Measurements from ENCODE around the gene LOXL3.
"Not testable (repeated sequence)": the region's sequence is repeated elsewhere in the genome, so short reads cannot be mapped to it uniquely, and the experiment has no call there.

The LOXL3 gene

GRCh38 chr2:74573747-74574562 is 20.2 kb upstream of the LOXL3 start:
- no peak for DNase-seq (ENCODE audit: low read depth in 1 of 2, low spot score in 1 of 2)

- DNase-seq (ENCODE audit: low read depth in 1 of 2, low spot score in 1 of 2) = no peak
These were observed 18.6 kb upstream of the LOXL3 start for GRCh38 chr2:74572178-74572925.

GRCh38 chr2:74571058-74571457 is 17.3 kb upstream of the LOXL3 start:
- DNase-seq (ENCODE audit: low read depth in 1 of 2, low spot score in 1 of 2) = no peak

GRCh38 chr2:74569686-74570085 is 15.9 kb upstream of the LOXL3 start:
- DNase-seq (ENCODE audit: low read depth in 1 of 2, low spot score in 1 of 2) = no peak

- DNase-seq (ENCODE audit: low read depth in 1 of 2, low spot score in 1 of 2) = no peak
These were observed 14.1 kb upstream of the LOXL3 start for GRCh38 chr2:74567881-74568280.

- no peak for DNase-seq (ENCODE audit: low read depth in 1 of 2, low spot score in 1 of 2)
These were observed 13.0 kb upstream of the LOXL3 start for GRCh38 chr2:74566754-74567085.

- no peak for DNase-seq (ENCODE audit: low read depth in 1 of 2, low spot score in 1 of 2)
These were observed 12.5 kb upstream of the LOXL3 start for GRCh38 chr2:74566076-74566753.

GRCh38 chr2:74564222-74564621 is 10.5 kb upstream of the LOXL3 start:
- no peak for DNase-seq (ENCODE audit: low read depth in 1 of 2, low spot score in 1 of 2)

- DNase-seq (ENCODE audit: low read depth in 1 of 2, low spot score in 1 of 2) = no peak
These were observed 8.5 kb upstream of the LOXL3 start for GRCh38 chr2:74562126-74562775.

GRCh38 chr2:74561022-74561421 is 7.3 kb upstream of the LOXL3 start:
- DNase-seq (ENCODE audit: low read depth in 1 of 2, low spot score in 1 of 2) = not testable (repeated sequence)

- DNase-seq (ENCODE audit: low read depth in 1 of 2, low spot score in 1 of 2) = no peak
These were observed 6.8 kb upstream of the LOXL3 start for GRCh38 chr2:74560591-74560990.

- no peak for DNase-seq (ENCODE audit: low read depth in 1 of 2, low spot score in 1 of 2)
These were observed 6.2 kb upstream of the LOXL3 start for GRCh38 chr2:74559912-74560311.

- no peak for DNase-seq (ENCODE audit: low read depth in 1 of 2, low spot score in 1 of 2)
These were observed 4.8 kb upstream of the LOXL3 start for GRCh38 chr2:74558284-74559230.

- no peak for DNase-seq (ENCODE audit: low read depth in 1 of 2, low spot score in 1 of 2)
These were observed 3.2 kb upstream of the LOXL3 start for GRCh38 chr2:74556831-74557370.

- no peak for DNase-seq (ENCODE audit: low read depth in 1 of 2, low spot score in 1 of 2)
These were observed 2.4 kb upstream of the LOXL3 start for GRCh38 chr2:74556159-74556558.

GRCh38 chr2:74555610-74556103 is 1.9 kb upstream of the LOXL3 start:
- no peak for DNase-seq (ENCODE audit: low read depth in 1 of 2, low spot score in 1 of 2)

- peak in 1 of 2 donors; percentile 28 for DNase-seq (ENCODE audit: low read depth in 1 of 2, low spot score in 1 of 2)
These were observed 1.2 kb upstream of the LOXL3 start for GRCh38 chr2:74554820-74555531.

- no peak for DNase-seq (ENCODE audit: low read depth in 1 of 2, low spot score in 1 of 2)
These were observed 579 bp downstream of the LOXL3 start for GRCh38 chr2:74552914-74553811.
